Stimulated activated CD8-positive, alpha-beta memory T cell treated with anti-CD3 and anti-CD28 coated beads, Interleukin-7, amount 100 ng/mL, for 24 hours (primary cell): ENCODE data around the gene MISP3.

Experiments used
- DNase-seq: peaks from one replicate; pipeline ENCODE4 v3.0.0-alpha.2; 2020; ENCODE audit warnings: low read depth

The MISP3 gene

GRCh38 chr19:14102756-14103155, 30.2 kb downstream of the MISP3 start:
- DNase-seq: no peak

- DNase-seq: no peak
These were observed 30.7 kb downstream of the MISP3 start for GRCh38 chr19:14103310-14103709.

- no peak for DNase-seq
These were observed 33.1 kb downstream of the MISP3 start for GRCh38 chr19:14105680-14106079.

GRCh38 chr19:14106840-14107239, 34.3 kb downstream of the MISP3 start:
- DNase-seq: no peak

- DNase-seq: no peak
These were observed 35.2 kb downstream of the MISP3 start for GRCh38 chr19:14107581-14108461.

GRCh38 chr19:14110650-14111049, 38.1 kb downstream of the MISP3 start:
- no peak for DNase-seq

GRCh38 chr19:14111486-14111885, 38.9 kb downstream of the MISP3 start:
- DNase-seq: no peak

GRCh38 chr19:14112051-14112808, 39.6 kb downstream of the MISP3 start:
- DNase-seq: no peak

- no peak for DNase-seq
These were observed 40.3 kb downstream of the MISP3 start for GRCh38 chr19:14112809-14113385.

GRCh38 chr19:14113762-14114414, 41.3 kb downstream of the MISP3 start:
- DNase-seq: no peak

- DNase-seq: no peak
These were observed 41.9 kb downstream of the MISP3 start for GRCh38 chr19:14114439-14114838.

GRCh38 chr19:14114854-14115253, 42.3 kb downstream of the MISP3 start:
- DNase-seq: no peak

GRCh38 chr19:14115756-14116155, 43.2 kb downstream of the MISP3 start:
- DNase-seq: no peak

- no peak for DNase-seq
These were observed 43.9 kb downstream of the MISP3 start for GRCh38 chr19:14116525-14116917.

GRCh38 chr19:14116918-14117578, 44.5 kb downstream of the MISP3 start:
- no peak for DNase-seq

GRCh38 chr19:14117668-14118164, 45.1 kb downstream of the MISP3 start, which contains the start of gene PRKACA:
Gene PRKACA, minus strand, starts transcription at chr19:14117762. Its CDS starts 215 bp downstream, at chr19:14117547.
- peak; percentile 91 for DNase-seq

- no peak for DNase-seq
These were observed 45.8 kb downstream of the MISP3 start for GRCh38 chr19:14118165-14119051.

- DNase-seq: no peak
These were observed 46.6 kb downstream of the MISP3 start for GRCh38 chr19:14119146-14119545.

- DNase-seq: no peak
These were observed 47.3 kb downstream of the MISP3 start for GRCh38 chr19:14119644-14120496.

GRCh38 chr19:14120497-14120780, 47.9 kb downstream of the MISP3 start:
- DNase-seq: no peak
